B cell (primary cell): ENCODE results near the gene CCR3. TPM values are rescaled to one million over a fixed set of nuclear protein-coding genes. Genes with fewer than 3 reads are reported as not detected.

Source experiments
- ATAC-seq: fragments of 200-7000 bp; cut with Tn5 transposase; one replicate; pipeline ENCODE4 v1.10.0; 2021; ENCODE audit warnings: low read depth, mild to moderate bottlenecking, moderate number of reproducible peaks, moderate library complexity
- CTCF ChIA-PET: fragments of 350-600 bp; sonication (Branson Sonifier 250); formaldehyde crosslinking; loops from one replicate; lab custom pipeline; 2021; ENCODE audit warnings: antibody characterized with exemption, inconsistent platforms; lab: Charles Lee
- POLR2A ChIA-PET: fragments of 350-600 bp; sonication (Branson Sonifier 250); formaldehyde crosslinking; loops from one replicate; lab custom pipeline; 2021; ENCODE audit warnings: antibody characterized with exemption; lab: Charles Lee
- DNase-seq: peaks from one replicate; pipeline ENCODE4 v3.0.0; 2013
- H2AFZ ChIP-seq: 2 replicates; pipeline ENCODE4 v1.6.1; 2012; ENCODE audit warnings: mild to moderate bottlenecking, low read depth, low read length; ENCODE audit not compliant: insufficient read depth, poor library complexity, severe bottlenecking
- H3K27ac ChIP-seq, 2 donors: 1 replicate in 1 of 2; 2 replicates in 1 of 2; pipeline ENCODE4 v1.5.1; 2012 to 2013; ENCODE audit warnings: low read length in 2 of 2, mild to moderate bottlenecking in 2 of 2, moderate library complexity in 1 of 2
- H3K27me3 ChIP-seq, 4 experiments: fragments of 200-600 bp in 1 of 4; sonication (generic) in 1 of 4; replicated peaks in 1 of 4; 1 replicate in 2 of 4; 2 replicates in 2 of 4; pipeline versions ENCODE4 v1.6.1 to v1.7.0; 2013 to 2016; ENCODE audit warnings: low read length in 3 of 4, mild to moderate bottlenecking in 2 of 4, mixed read lengths in 1 of 4, moderate library complexity in 1 of 4; ENCODE audit not compliant: insufficient read depth in 4 of 4, control insufficient read depth in 3 of 4; ENCODE audit errors: control extremely low read depth in 1 of 4
- H3K36me3 ChIP-seq, 2 experiments: replicated peaks in 1 of 2; 1 replicate in 1 of 2; 2 replicates in 1 of 2; pipeline versions ENCODE4 v1.6.1 to v1.7.1; 2013; ENCODE audit warnings: low read length in 1 of 2; ENCODE audit not compliant: insufficient read depth in 2 of 2, control insufficient read depth in 1 of 2; ENCODE audit errors: control extremely low read depth in 1 of 2, extremely low read depth in 1 of 2
- H3K4me1 ChIP-seq, 2 donors: fragments of 200-600 bp in 1 of 2; sonication (generic) in 1 of 2; 1 replicate in 1 of 2; 2 replicates in 1 of 2; pipeline versions ENCODE4 v1.5.1 to v1.6.1; 2013 to 2017; ENCODE audit warnings: low read length in 2 of 2; ENCODE audit not compliant: control insufficient read depth in 2 of 2, insufficient read depth in 2 of 2
- H3K4me2 ChIP-seq: replicated peaks from 2 replicates; pipeline ENCODE3; 2012; ENCODE audit warnings: mild to moderate bottlenecking, low read depth, low read length; ENCODE audit not compliant: poor library complexity, severe bottlenecking
- H3K4me3 ChIP-seq, 5 experiments: fragments of 200-600 bp in 1 of 5; sonication (generic) in 1 of 5; 1 replicate in 3 of 5; 2 replicates in 2 of 5; pipeline versions ENCODE4 v1.5.1 to v1.7.0; 2011 to 2016; ENCODE audit warnings: low read length in 4 of 5, mild to moderate bottlenecking in 4 of 5, low read depth in 2 of 5, control low read depth in 1 of 5, moderate library complexity in 1 of 5; ENCODE audit not compliant: insufficient read depth in 1 of 5; ENCODE audit errors: control extremely low read depth in 1 of 5, extremely low read depth in 1 of 5
- H3K79me2 ChIP-seq: fragments of 200-600 bp; sonication (generic); one replicate; pipeline ENCODE4 v1.6.0; 2016; ENCODE audit warnings: low read length; ENCODE audit not compliant: control insufficient read depth, insufficient read depth
- H3K9ac ChIP-seq: fragments of 200-600 bp; sonication (generic); 2 replicates; pipeline ENCODE4 v1.6.1; 2017; ENCODE audit warnings: mild to moderate bottlenecking, low read length, moderate library complexity
- H3K9me3 ChIP-seq, 3 donors: one replicate each; pipeline versions ENCODE4 v1.6.1 to v1.7.1; 2013; ENCODE audit warnings: low read length in 2 of 3; ENCODE audit not compliant: control insufficient read depth in 2 of 3, insufficient read depth in 1 of 3; ENCODE audit errors: control extremely low read depth in 1 of 3
- H4K20me1 ChIP-seq: 2 replicates; pipeline ENCODE4 v1.6.0; 2012; ENCODE audit warnings: mild to moderate bottlenecking, low read length; ENCODE audit not compliant: insufficient read depth, control insufficient read depth, poor library complexity, severe bottlenecking
- H3K27ac Mint-ChIP-seq: one replicate; pipeline ENCODE4 v1.8.0; 2021; ENCODE audit warnings: mixed read lengths
- H3K27me3 Mint-ChIP-seq: one replicate; pipeline ENCODE4 v1.8.0; 2021; ENCODE audit warnings: mixed read lengths
- H3K4me1 Mint-ChIP-seq: one replicate; pipeline ENCODE4 v1.8.0; 2021; ENCODE audit warnings: mixed read lengths
- H3K4me3 Mint-ChIP-seq: one replicate; pipeline ENCODE4 v1.8.0; 2021; ENCODE audit warnings: mixed read lengths
- H3K9me3 Mint-ChIP-seq: one replicate; pipeline ENCODE4 v1.8.0; 2022; ENCODE audit warnings: mixed read lengths; ENCODE audit not compliant: insufficient read depth
- CTCF ChIP-seq: fragments of 200-600 bp; IDR thresholded peaks from one replicate; pipeline ENCODE4 v1.8.0; 2022; ENCODE audit warnings: antibody characterized with exemption, mild to moderate bottlenecking
- EZH2 ChIP-seq: IDR thresholded peaks from 2 replicates; pipeline ENCODE4 v1.6.1; 2012; ENCODE audit warnings: borderline replicate concordance, low read depth, mild to moderate bottlenecking, moderate library complexity, low read length; ENCODE audit not compliant: insufficient read depth, poor library complexity, severe bottlenecking
- WGBS: methylation state at CpG from one replicate; pipeline ENCODE4 v1.1.5; 2013; ENCODE audit warnings: missing lambda C conversion rate; ENCODE audit not compliant: insufficient coverage; 5-methylcytosine and 5-hydroxymethylcytosine counted together
- intact Hi-C: fragments of 100-400 bp; cut with micrococcal nuclease; formaldehyde crosslinking; loops from one replicate; pipeline ENCODE4 v1.10.0; 2022
- polyA plus RNA-seq: library from polyadenylated mRNA; depleted of rRNA; stranded (reverse); fragments of >200 nt; gene quantifications from 2 replicates; pipeline ENCODE4 v1.2.3, GENCODE V29; 2012
- total RNA-seq, 2 donors: library from RNA; stranded (reverse); fragments of 120-200 nt in 1 of 2; gene quantifications; 1 replicate in 1 of 2; 2 replicates in 1 of 2; pipeline versions ENCODE4 v1.2.3 to v1.2.4, GENCODE V29; 2013 to 2022

CCR3 gene
- total and polyA plus RNA-seq, 2 donors (not counting 1 experiment from before 2014, with no cell fraction given) = 0.19 TPM; not detected in 1

GRCh38 chr3:46200790-46201189 is 41.5 kb upstream of the CCR3 start:
- no peaks in the 10 kb centered on the region for H3K4me1 ChIP-seq
- no peak overlapping the region for H3K4me2 ChIP-seq
- H3K9me3 Mint-ChIP-seq = no peaks in the 10 kb centered on the region
- CTCF ChIA-PET = interaction anchor here (1.3 to 1.5 kb wide), 2 partner anchors 117 to 167 kb away, joined by 3 to 6 read pairs; no protein-coding TSS in a partner anchor
- no peaks in the 10 kb centered on the region for H3K27me3 Mint-ChIP-seq
- H3K36me3 ChIP-seq = no peaks in the 10 kb centered on the region
- POLR2A ChIA-PET = no interaction called here
- H2AFZ ChIP-seq = no peak overlapping the region
- no peak overlapping the region for H3K27ac Mint-ChIP-seq
- H3K27me3 ChIP-seq = no peaks in the 10 kb centered on the region
- peaks cover 9% of the 10 kb centered on the region for H3K4me1 Mint-ChIP-seq
- no CpG with 5 or more reads among the region's 1 CpG for WGBS
- no peak for DNase-seq
- H3K4me3 ChIP-seq = no peak overlapping the region
- no peak overlapping the region for H3K27ac ChIP-seq
- H3K9ac ChIP-seq = no peak overlapping the region
- TF ChIP-seq CTCF (no peak), EZH2 (no peak)
- no peaks in the 10 kb centered on the region for H4K20me1 ChIP-seq
- no peak overlapping the region for H3K4me3 Mint-ChIP-seq
- peaks cover 4% of the 10 kb centered on the region for H3K79me2 ChIP-seq
- peaks cover 0 to 2% (median 0%) of the 10 kb centered on the region in 3 donors for H3K9me3 ChIP-seq
- intact Hi-C loops = no loop called here
- no peak for ATAC-seq

GRCh38 chr3:46202535-46202934 is 39.7 kb upstream of the CCR3 start:
- Histone ChIP-seq H3K9me3 (peaks cover 0 to 2% (median 0%) of the 10 kb centered on the region in 3 donors), H3K36me3 (no peaks in the 10 kb centered on the region), H3K9ac (no peak overlapping the region), H3K27ac (no peak overlapping the region), H3K4me2 (no peak overlapping the region), H4K20me1 (no peaks in the 10 kb centered on the region), H3K79me2 (peaks cover 4% of the 10 kb centered on the region), H2AFZ (no peak overlapping the region), H3K27me3 (no peaks in the 10 kb centered on the region), H3K4me3 (no peak overlapping the region), H3K4me1 (peaks cover 7 to 8% of the 10 kb centered on the region in 2 donors)
- ATAC-seq = no peak
- TF ChIP-seq EZH2 = no peak
- TF ChIP-seq CTCF = no peak
- CTCF ChIA-PET = interaction anchor here (1.6 kb wide), 1 partner anchor 115 kb away, joined by 3 read pairs; no protein-coding TSS in a partner anchor
- Mint-ChIP-seq H3K4me1 (peaks cover 25% of the 10 kb centered on the region), H3K4me3 (no peak overlapping the region), H3K9me3 (no peaks in the 10 kb centered on the region), H3K27me3 (no peaks in the 10 kb centered on the region), H3K27ac (no peak overlapping the region)
- intact Hi-C loops = no loop called here
- 100% methylated on average over 2 of the region's 4 CpGs for WGBS
- POLR2A ChIA-PET = no interaction called here
- no peak for DNase-seq
